HCT116 (cell line): ENCODE data around the gene LAPTM4A. TPM values are rescaled to one million over a fixed set of nuclear protein-coding genes. Genes with fewer than 3 reads are reported as not detected.

ENCODE experiments used
- ATAC-seq: fragments of 200-7000 bp; cut with Tn5 transposase; 2 replicates; pipeline ENCODE4 v1.9.1; 2020; ENCODE audit warnings: mild to moderate bottlenecking, moderate library complexity
- BruUV-seq: library from RNA; stranded (reverse); fragments of 400-500 nt; replicated peaks from 2 replicates; lab custom pipeline; 2021; lab: Mats Ljungman, UMichigan
- CTCF ChIA-PET: fragments of 300-600 bp; sonication (Branson Sonifier 250); formaldehyde crosslinking; loops from one replicate; lab custom pipeline; 2021; ENCODE audit warnings: antibody characterized with exemption; lab: Charles Lee
- POLR2A ChIA-PET: fragments of 300-600, 350-600 bp; sonication (Branson Sonifier 250); formaldehyde crosslinking; loops from one replicate; lab custom pipeline; 2021; ENCODE audit warnings: antibody characterized with exemption; lab: Charles Lee
- RAD21 ChIA-PET, 2 experiments: fragments of 300-600 bp; sonication (Branson Sonifier 250); formaldehyde crosslinking; loops; one replicate each; lab custom pipeline; 2023; ENCODE audit warnings: low total read pairs in 2 of 2; ENCODE audit not compliant: uncharacterized antibody in 2 of 2, unreplicated experiment in 2 of 2, low non-redundant PET in 1 of 2; lab: Charles Lee
- DNase-seq: peaks from one replicate; pipeline ENCODE4 v3.0.0-alpha.2; 2010; ENCODE audit warnings: low read depth, low spot score
- H2AFZ ChIP-seq: fragments of 200-600 bp; shearing (Covaris generic), sonication (generic); 2 replicates; pipeline ENCODE4 v1.6.1; 2017; ENCODE audit warnings: low read depth, mixed run types, mixed read lengths, antibody characterized with exemption, low read length; ENCODE audit not compliant: poor library complexity, severe bottlenecking
- H3K27ac ChIP-seq: 2 replicates; pipeline ENCODE4 v1.5.1; 2012; ENCODE audit warnings: low read depth, low read length
- H3K27me3 ChIP-seq: fragments of 200-600 bp; sonication (generic); 2 replicates; pipeline ENCODE4 v1.6.1; 2016; ENCODE audit warnings: mixed run types, low read length, mixed read lengths; ENCODE audit not compliant: insufficient read depth
- H3K36me3 ChIP-seq, 2 experiments: fragments of 200-500 bp in 1 of 2; fragments of 200-600 bp in 1 of 2; sonication (Bioruptor generic) in 1 of 2; sonication (generic) in 1 of 2; 2 replicates each; pipeline versions ENCODE4 v1.5.1 to v1.6.1; 2014 to 2016; ENCODE audit warnings: low read length in 2 of 2, inconsistent platforms in 1 of 2, mixed read lengths in 1 of 2, mixed run types in 1 of 2; ENCODE audit not compliant: insufficient read depth in 2 of 2, control insufficient read depth in 1 of 2
- H3K4me1 ChIP-seq, 2 experiments: fragments of 200-600 bp in 1 of 2; sonication (generic) in 1 of 2; 2 replicates each; pipeline versions ENCODE4 v1.5.1 to v1.6.1; 2012 to 2017; ENCODE audit warnings: low read length in 2 of 2, inconsistent platforms in 1 of 2, mild to moderate bottlenecking in 1 of 2, mixed read lengths in 1 of 2, mixed run types in 1 of 2, moderate library complexity in 1 of 2; ENCODE audit not compliant: insufficient read depth in 2 of 2, control insufficient read depth in 1 of 2
- H3K4me2 ChIP-seq: fragments of 200-600 bp; sonication (generic); 2 replicates; pipeline ENCODE4 v1.6.1; 2017; ENCODE audit warnings: mixed run types, low read length, mixed read lengths
- H3K4me3 ChIP-seq, 2 experiments: fragments of 200-600 bp in 1 of 2; sonication (generic) in 1 of 2; replicated peaks in 1 of 2; 2 replicates each; pipeline ENCODE4 v1.5.1; 2011 to 2016; ENCODE audit warnings: low read length in 2 of 2, control low read depth in 1 of 2, low read depth in 1 of 2, mild to moderate bottlenecking in 1 of 2, mixed read lengths in 1 of 2, mixed run types in 1 of 2
- H3K79me2 ChIP-seq: fragments of 200-600 bp; sonication (generic); 2 replicates; pipeline ENCODE4 v1.6.1; 2017; ENCODE audit warnings: mild to moderate bottlenecking, mixed run types, low read length, moderate library complexity, mixed read lengths; ENCODE audit not compliant: insufficient read depth
- H3K9ac ChIP-seq: fragments of 200-600 bp; sonication (generic); 2 replicates; pipeline ENCODE4 v1.6.1; 2016; ENCODE audit warnings: low read length, mixed read lengths
- H3K9me2 ChIP-seq: fragments of 200-600 bp; sonication (generic), shearing (Covaris generic); 2 replicates; pipeline ENCODE4 v1.6.1; 2017; ENCODE audit warnings: mixed run types, mild to moderate bottlenecking, moderate library complexity; ENCODE audit not compliant: insufficient read depth
- H3K9me3 ChIP-seq, 2 experiments: fragments of 200-500 bp in 1 of 2; fragments of 200-600 bp in 1 of 2; sonication (Bioruptor generic) in 1 of 2; sonication (generic) in 1 of 2; 2 replicates each; pipeline ENCODE4 v1.6.1; 2014 to 2017; ENCODE audit warnings: low read length in 2 of 2, mixed read lengths in 2 of 2, inconsistent platforms in 1 of 2, low read depth in 1 of 2, mild to moderate bottlenecking in 1 of 2, mixed run types in 1 of 2, moderate library complexity in 1 of 2; ENCODE audit not compliant: control insufficient read depth in 1 of 2, insufficient read depth in 1 of 2
- H4K20me1 ChIP-seq: fragments of 200-600 bp; sonication (generic), shearing (Covaris generic); 2 replicates; pipeline ENCODE4 v1.6.1; 2017; ENCODE audit warnings: mixed run types, mild to moderate bottlenecking, moderate library complexity; ENCODE audit not compliant: insufficient read depth
- CEBPB ChIP-seq: IDR thresholded peaks from 2 replicates; pipeline ENCODE4 v1.6.1; 2012; ENCODE audit warnings: low read depth
- CTCF ChIP-seq, 3 experiments: fragments of 200-600 bp in 1 of 3; sonication (generic) in 1 of 3; IDR thresholded peaks in 2 of 3; conservative IDR thresholded peaks in 1 of 3; 2 replicates each; pipeline ENCODE4 v1.5.1; 2012 to 2017; ENCODE audit warnings: low read depth in 2 of 3, low read length in 2 of 3, antibody characterized with exemption in 1 of 3, borderline replicate concordance in 1 of 3, control low read depth in 1 of 3, mild to moderate bottlenecking in 1 of 3, mixed read lengths in 1 of 3, mixed run types in 1 of 3, moderate library complexity in 1 of 3; ENCODE audit not compliant: insufficient read depth in 1 of 3
- EGR1 ChIP-seq: IDR thresholded peaks from 2 replicates; pipeline ENCODE4 v1.6.1; 2012; ENCODE audit warnings: low read depth
- EZH2 ChIP-seq: fragments of 200-600 bp; sonication (generic); IDR thresholded peaks from 2 replicates; pipeline ENCODE4 v1.6.1; 2017; ENCODE audit warnings: antibody characterized with exemption, mixed run types
- EZH2phosphoT487 ChIP-seq: fragments of 200-600 bp; IDR thresholded peaks from 2 replicates; pipeline ENCODE4 v1.6.1; 2018; ENCODE audit warnings: antibody characterized with exemption, borderline replicate concordance
- FOSL1 ChIP-seq: IDR thresholded peaks from 2 replicates; pipeline ENCODE4 v1.6.1; 2012; ENCODE audit warnings: low read depth
- JUND ChIP-seq: IDR thresholded peaks from 2 replicates; pipeline ENCODE4 v1.6.1; 2012
- MAX ChIP-seq: IDR thresholded peaks from 2 replicates; pipeline ENCODE4 v1.6.1; 2012
- POLR2AphosphoS5 ChIP-seq: IDR thresholded peaks from 2 replicates; pipeline ENCODE4 v1.6.1; 2011; ENCODE audit warnings: mild to moderate bottlenecking, low read depth, low read length, moderate library complexity
- RAD21 ChIP-seq: IDR thresholded peaks from 2 replicates; pipeline ENCODE4 v1.6.1; 2012; ENCODE audit warnings: low read depth, mild to moderate bottlenecking
- REST ChIP-seq: IDR thresholded peaks from 2 replicates; pipeline ENCODE4 v1.6.1; 2012; ENCODE audit warnings: low read depth
- SIN3A ChIP-seq: IDR thresholded peaks from 2 replicates; pipeline ENCODE4 v1.6.1; 2012; ENCODE audit warnings: low read depth
- SP1 ChIP-seq: IDR thresholded peaks from 2 replicates; pipeline ENCODE4 v1.6.1; 2012; ENCODE audit warnings: low read depth
- SRF ChIP-seq: IDR thresholded peaks from 2 replicates; pipeline ENCODE4 v1.6.1; 2012; ENCODE audit warnings: low read depth
- TCF7L2 ChIP-seq: IDR thresholded peaks from 2 replicates; pipeline ENCODE4 v1.7.0; 2011; ENCODE audit warnings: borderline replicate concordance, inconsistent platforms; ENCODE audit not compliant: insufficient read depth, insufficient read length; ENCODE audit errors: extremely low read depth
- ZBTB33 ChIP-seq: IDR thresholded peaks from 2 replicates; pipeline ENCODE4 v1.6.1; 2011; ENCODE audit warnings: mild to moderate bottlenecking, low read length, moderate library complexity; ENCODE audit not compliant: insufficient replicate concordance; ENCODE audit errors: extremely low read depth
- ZNF274 ChIP-seq: fragments of 200-500 bp; sonication (Bioruptor generic); IDR thresholded peaks from 2 replicates; pipeline ENCODE4 v1.6.1; 2014; ENCODE audit warnings: mild to moderate bottlenecking, low read depth, low read length, inconsistent platforms
- intact Hi-C: fragments of 100-400 bp; cut with micrococcal nuclease; formaldehyde crosslinking; loops from 2 replicates; pipeline ENCODE4 v1.10.0; 2022
- total RNA-seq: library from RNA; stranded (reverse); gene quantifications from one replicate; pipeline ENCODE4 v1.2.1, GENCODE V29; 2021; ENCODE audit not compliant: unreplicated experiment

Gene LAPTM4A
- total RNA-seq, 1 experiment from 2014 or later = 84.5 TPM

- ChIA-PET CTCF (no interaction called here), RAD21 (interaction anchor here in 1 of 2 experiments (0.6 kb wide), 1 partner anchor 23 kb away, joined by 4 read pairs; no protein-coding TSS in a partner anchor), POLR2A (no interaction called here)
- Histone ChIP-seq H3K27me3 (no peaks in the 10 kb centered on the region), H3K9ac (no peak overlapping the region), H3K4me3 (no peak overlapping the region), H4K20me1 (no peaks in the 10 kb centered on the region), H3K9me3 (no peaks in the 10 kb centered on the region), H2AFZ (no peak overlapping the region), H3K27ac (no peak overlapping the region), H3K4me2 (no peak overlapping the region), H3K79me2 (no peaks in the 10 kb centered on the region), H3K4me1 (no peaks in the 10 kb centered on the region), H3K36me3 (no peaks in the 10 kb centered on the region), H3K9me2 (no peaks in the 10 kb centered on the region)
- DNase-seq = no peak
- ATAC-seq = no peak
- TF ChIP-seq JUND (no peak), ZNF274 (no peak), EGR1 (no peak), ZBTB33 (no peak), EZH2phosphoT487 (no peak), REST (no peak), EZH2 (no peak), RAD21 (no peak), POLR2AphosphoS5 (no peak), TCF7L2 (no peak), CTCF (IDR thresholded peaks at IDR 0.05 in 2 of 3, conservative IDR thresholded peaks at IDR 0.05 in 1 of 3; ENCODE audit: borderline replicate concordance in 1 of 3, insufficient read depth in 1 of 3, low read depth in 2 of 3, low read length in 2 of 3) (no peak), CEBPB (no peak), SP1 (no peak), MAX (no peak), SRF (no peak), SIN3A (no peak), FOSL1 (no peak)
- BruUV-seq = no TSS peak
- intact Hi-C loops = no loop called here
Measured at GRCh38 chr2:20019747-20020146, 31.7 kb downstream of the LAPTM4A start.
